ENCODE measurements around the gene KCNIP4. TPM values are rescaled to one million over a fixed set of nuclear protein-coding genes. Genes with fewer than 3 reads are reported as not detected.

KCNIP4 gene
- polyA plus RNA-seq, 1 donor (not counting 4 experiments of a cell fraction or from before 2014, with no cell fraction given), result 0.07 TPM

DNA sequence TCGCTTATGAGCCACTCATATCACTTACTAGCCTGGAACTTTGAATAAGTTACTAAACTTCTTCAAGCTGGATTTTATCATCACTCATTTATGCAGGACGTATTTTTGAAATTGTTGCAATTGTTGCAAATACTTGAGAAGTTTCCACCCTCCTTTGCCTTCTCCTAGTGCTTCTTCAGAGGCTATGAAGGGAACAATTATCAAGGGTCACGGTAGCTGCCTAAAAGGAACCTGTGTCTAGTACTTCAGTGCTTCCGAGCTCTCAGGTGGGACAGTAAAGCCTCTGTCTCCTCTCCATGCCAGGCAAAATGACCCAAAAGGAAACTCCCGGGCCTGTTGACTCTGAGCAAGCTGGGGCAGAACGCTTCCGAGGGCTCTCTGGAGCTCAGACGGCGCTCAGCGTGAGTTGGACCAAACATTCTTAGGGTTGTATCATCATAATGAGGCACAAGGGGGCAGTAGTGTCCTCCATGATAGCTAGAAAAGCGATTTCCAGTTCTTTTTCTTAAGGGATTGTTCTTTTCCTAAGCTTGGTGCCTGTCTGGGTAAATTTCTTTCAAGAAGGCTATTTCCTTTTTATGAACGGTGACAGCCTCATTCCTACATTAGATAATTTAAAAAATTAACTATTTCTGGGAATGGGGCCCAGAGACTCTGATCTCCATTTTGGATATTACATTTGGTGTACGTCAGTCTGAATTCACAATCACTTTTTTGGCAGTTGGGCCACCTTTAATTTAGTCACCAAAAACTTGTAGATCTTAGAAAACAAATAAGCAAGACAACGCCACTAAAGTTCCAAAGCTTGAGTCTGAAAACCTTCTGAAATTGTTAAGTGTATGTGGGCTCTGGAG lies 1175.2 kb downstream of the KCNIP4 start:
- Histone ChIP-seq H3K9me1 (ENCODE audit: control insufficient read depth, extremely low read depth, insufficient read depth, low read length) (no peaks in the 10 kb centered on the region), H3K36me3 (ENCODE audit: control insufficient read depth in 2 of 2, extremely low read depth in 1 of 2, insufficient read depth in 2 of 2, low read length in 2 of 2) (no peaks in the 10 kb centered on the region), H3K27me3 (ENCODE audit: control insufficient read depth, extremely low read depth, insufficient read depth, low read length) (no peaks in the 10 kb centered on the region), H3K79me2 (ENCODE audit: control insufficient read depth, insufficient read depth, low read length) (no peaks in the 10 kb centered on the region), H4K20me1 (ENCODE audit: control insufficient read depth, extremely low read depth, insufficient read depth, low read length) (no peaks in the 10 kb centered on the region), H2AFZ (ENCODE audit: control insufficient read depth, low read length) (peak overlapping the region; percentile 79), H3K4me3 (ENCODE audit: control insufficient read depth in 2 of 3, extremely low read depth in 1 of 3, insufficient read depth in 2 of 3, low read depth in 1 of 3, low read length in 3 of 3) (no peak overlapping the region), H3K9me3 (ENCODE audit: control insufficient read depth, low read depth, low read length) (no peaks in the 10 kb centered on the region), H3K9ac (ENCODE audit: control insufficient read depth, extremely low read depth, insufficient read depth, low read length) (no peak overlapping the region), H3K4me1 (ENCODE audit: control insufficient read depth, extremely low read depth, insufficient read depth, low read length) (peaks cover 3% of the 10 kb centered on the region), H3K4me2 (ENCODE audit: control insufficient read depth, extremely low read depth, insufficient read depth, low read depth, low read length) (peak overlapping the region; percentile 59), H3K27ac (ENCODE audit: control insufficient read depth, insufficient read depth, low read length) (no peak overlapping the region)
- no peak for DNase-seq (ENCODE audit: low read depth, low spot score)
- dilution Hi-C loops (cut with MboI; ENCODE audit: extremely low pct_ligation_motif_present, low sequenced_read_pairs), result loop anchor here (25.0 kb wide), 1 partner anchor 364 kb away; no protein-coding TSS in a partner anchor
- peak; percentile 88 for FAIRE-seq
- TF ChIP-seq, protein P1, sequence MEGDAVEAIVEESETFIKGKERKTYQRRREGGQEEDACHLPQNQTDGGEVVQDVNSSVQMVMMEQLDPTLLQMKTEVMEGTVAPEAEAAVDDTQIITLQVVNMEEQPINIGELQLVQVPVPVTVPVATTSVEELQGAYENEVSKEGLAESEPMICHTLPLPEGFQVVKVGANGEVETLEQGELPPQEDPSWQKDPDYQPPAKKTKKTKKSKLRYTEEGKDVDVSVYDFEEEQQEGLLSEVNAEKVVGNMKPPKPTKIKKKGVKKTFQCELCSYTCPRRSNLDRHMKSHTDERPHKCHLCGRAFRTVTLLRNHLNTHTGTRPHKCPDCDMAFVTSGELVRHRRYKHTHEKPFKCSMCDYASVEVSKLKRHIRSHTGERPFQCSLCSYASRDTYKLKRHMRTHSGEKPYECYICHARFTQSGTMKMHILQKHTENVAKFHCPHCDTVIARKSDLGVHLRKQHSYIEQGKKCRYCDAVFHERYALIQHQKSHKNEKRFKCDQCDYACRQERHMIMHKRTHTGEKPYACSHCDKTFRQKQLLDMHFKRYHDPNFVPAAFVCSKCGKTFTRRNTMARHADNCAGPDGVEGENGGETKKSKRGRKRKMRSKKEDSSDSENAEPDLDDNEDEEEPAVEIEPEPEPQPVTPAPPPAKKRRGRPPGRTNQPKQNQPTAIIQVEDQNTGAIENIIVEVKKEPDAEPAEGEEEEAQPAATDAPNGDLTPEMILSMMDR (optimal IDR thresholded peaks at IDR 0.05 in 1 of 3, IDR thresholded peaks at IDR 0.05 in 1 of 3, conservative IDR thresholded peaks at IDR 0.05 in 1 of 3; ENCODE audit: extremely low read depth in 1 of 3, insufficient read depth in 2 of 3, low read length in 3 of 3), result peak; percentile 66 to 78 (median 72)
- TF ChIP-seq EZH2 (IDR thresholded peaks at IDR 0.05; ENCODE audit: low read length), result no peak

DNA sequence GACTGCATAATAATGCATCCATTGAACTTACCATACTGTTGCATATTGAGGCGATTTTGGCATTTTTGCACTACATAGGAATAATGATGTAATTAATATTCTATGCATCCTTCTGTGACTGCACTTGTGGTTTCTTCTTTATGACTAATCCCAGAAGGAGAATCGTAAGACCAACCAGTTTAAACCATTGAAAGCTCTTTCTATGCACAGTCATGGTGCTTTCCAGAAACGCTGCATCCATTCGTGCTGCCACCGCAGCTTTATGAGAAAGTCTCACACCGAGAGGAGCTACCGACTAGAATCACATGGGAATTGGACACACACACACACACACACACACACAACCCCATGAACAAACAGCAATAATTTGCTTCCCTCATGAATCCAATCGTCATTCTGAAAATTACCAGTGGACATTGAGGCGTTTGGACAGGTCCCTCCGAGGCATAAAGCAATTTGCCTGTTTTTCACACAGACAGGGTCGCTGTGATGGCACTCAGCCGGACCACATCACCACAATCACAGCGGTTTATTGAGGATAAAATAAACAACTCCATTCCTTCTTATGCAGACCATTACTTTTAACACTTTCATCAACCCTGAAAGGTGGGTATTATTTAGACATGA lies 1184.1 kb downstream of the KCNIP4 start:
- H3K4me3 ChIP-seq (ENCODE audit: control insufficient read depth in 2 of 3, extremely low read depth in 1 of 3, insufficient read depth in 2 of 3, low read depth in 1 of 3, low read length in 3 of 3), result no peak overlapping the region
- H3K27me3 ChIP-seq (ENCODE audit: control insufficient read depth, extremely low read depth, insufficient read depth, low read length), result no peaks in the 10 kb centered on the region
- H3K36me3 ChIP-seq (ENCODE audit: control insufficient read depth in 2 of 2, extremely low read depth in 1 of 2, insufficient read depth in 2 of 2, low read length in 2 of 2), result no peaks in the 10 kb centered on the region
- H2AFZ ChIP-seq (ENCODE audit: control insufficient read depth, low read length), result no peak overlapping the region
- H3K27ac ChIP-seq (ENCODE audit: control insufficient read depth, insufficient read depth, low read length), result no peak overlapping the region
- no peak overlapping the region for H3K4me2 ChIP-seq (ENCODE audit: control insufficient read depth, extremely low read depth, insufficient read depth, low read depth, low read length)
- DNase-seq (ENCODE audit: low read depth, low spot score), result no peak
- H3K4me1 ChIP-seq (ENCODE audit: control insufficient read depth, extremely low read depth, insufficient read depth, low read length), result no peaks in the 10 kb centered on the region
- no peak for TF ChIP-seq EZH2 (IDR thresholded peaks at IDR 0.05; ENCODE audit: low read length)
- TF ChIP-seq, protein P1 (optimal IDR thresholded peaks at IDR 0.05 in 1 of 3, IDR thresholded peaks at IDR 0.05 in 1 of 3, conservative IDR thresholded peaks at IDR 0.05 in 1 of 3; ENCODE audit: extremely low read depth in 1 of 3, insufficient read depth in 2 of 3, low read length in 3 of 3), result no peak
- FAIRE-seq, result no peak
- no peaks in the 10 kb centered on the region for H3K79me2 ChIP-seq (ENCODE audit: control insufficient read depth, insufficient read depth, low read length)
- no peaks in the 10 kb centered on the region for H4K20me1 ChIP-seq (ENCODE audit: control insufficient read depth, extremely low read depth, insufficient read depth, low read length)
- dilution Hi-C loops (cut with MboI; ENCODE audit: extremely low pct_ligation_motif_present, low sequenced_read_pairs), result loop anchor here (25.0 kb wide), 1 partner anchor 373 kb away; no protein-coding TSS in a partner anchor
- H3K9ac ChIP-seq (ENCODE audit: control insufficient read depth, extremely low read depth, insufficient read depth, low read length), result no peak overlapping the region
- no peaks in the 10 kb centered on the region for H3K9me3 ChIP-seq (ENCODE audit: control insufficient read depth, low read depth, low read length)
- H3K9me1 ChIP-seq (ENCODE audit: control insufficient read depth, extremely low read depth, insufficient read depth, low read length), result no peaks in the 10 kb centered on the region

All from keratinocyte (primary cell).